T-cell (primary cell): ENCODE data around the gene HNRNPA2B1. TPM values are rescaled to one million over a fixed set of nuclear protein-coding genes. Genes with fewer than 3 reads are reported as not detected.

ENCODE experiments used
- ATAC-seq, 4 experiments: fragments of 200-7000 bp in 3 of 4; fragments of 150-1000 bp in 1 of 4; cut with Tn5 transposase; replicated peaks in 1 of 4; 1 replicate in 3 of 4; 2 replicates in 1 of 4; pipeline ENCODE4 v1.10.0; 2021; ENCODE audit warnings: moderate library complexity in 3 of 4, mild to moderate bottlenecking in 2 of 4, moderate number of reproducible peaks in 1 of 4
- CTCF ChIA-PET, 2 donors: fragments of 300-600 bp; sonication (Branson Sonifier 250); formaldehyde crosslinking; loops; one replicate each; lab custom pipeline; 2022; ENCODE audit warnings: antibody characterized with exemption in 2 of 2; lab: Charles Lee
- POLR2A ChIA-PET, 2 donors: fragments of 300-600 bp; sonication (Branson Sonifier 250); formaldehyde crosslinking; loops; one replicate each; lab custom pipeline; 2022; ENCODE audit warnings: antibody characterized with exemption in 2 of 2; lab: Charles Lee
- DNase-seq, 35 experiments: peaks; one replicate each; pipeline versions ENCODE4 v3.0.0 to v3.0.0-alpha.2; 2013 to 2023
- H3K27ac ChIP-seq: one replicate; pipeline ENCODE4 v1.5.1; 2013; ENCODE audit warnings: low read length
- H3K27me3 ChIP-seq, 2 experiments: replicated peaks in 1 of 2; 1 replicate in 1 of 2; 2 replicates in 1 of 2; pipeline versions ENCODE4 v1.6.1 to v1.7.0; 2013; ENCODE audit warnings: low read length in 1 of 2, mixed read lengths in 1 of 2; ENCODE audit not compliant: control insufficient read depth in 2 of 2, insufficient read depth in 2 of 2; ENCODE audit errors: extremely low read depth in 1 of 2
- H3K36me3 ChIP-seq, 2 donors: 1 replicate in 1 of 2; 2 replicates in 1 of 2; pipeline versions ENCODE4 v1.6.1 to v1.7.0; 2013; ENCODE audit warnings: low read length in 1 of 2; ENCODE audit not compliant: control insufficient read depth in 2 of 2, insufficient read depth in 1 of 2; ENCODE audit errors: extremely low read depth in 1 of 2
- H3K4me1 ChIP-seq, 2 experiments: 1 replicate in 1 of 2; 2 replicates in 1 of 2; pipeline versions ENCODE4 v1.6.1 to v1.7.0; 2013; ENCODE audit warnings: low read length in 2 of 2, mixed read lengths in 1 of 2; ENCODE audit not compliant: insufficient read depth in 2 of 2, control insufficient read depth in 1 of 2; ENCODE audit errors: extremely low read depth in 1 of 2
- H3K4me3 ChIP-seq, 2 donors: 1 replicate in 1 of 2; 2 replicates in 1 of 2; pipeline versions ENCODE4 v1.5.1 to v1.7.0; 2013; ENCODE audit warnings: mild to moderate bottlenecking in 2 of 2, low read length in 1 of 2, moderate library complexity in 1 of 2; ENCODE audit not compliant: control insufficient read depth in 1 of 2; ENCODE audit errors: extremely low read depth in 1 of 2
- H3K9me3 ChIP-seq: 2 replicates; pipeline ENCODE4 v1.7.0; 2013
- H3K27ac Mint-ChIP-seq, 2 donors: one replicate each; pipeline ENCODE4 v1.8.0; 2020 to 2021; ENCODE audit warnings: mild to moderate bottlenecking in 2 of 2, mixed read lengths in 2 of 2
- H3K27me3 Mint-ChIP-seq, 2 donors: one replicate each; pipeline ENCODE4 v1.8.0; 2021 to 2022; ENCODE audit warnings: mixed read lengths in 2 of 2
- H3K36me3 Mint-ChIP-seq: one replicate; pipeline ENCODE4 v1.8.0; 2021; ENCODE audit warnings: mixed read lengths
- H3K4me1 Mint-ChIP-seq, 3 donors: one replicate each; pipeline ENCODE4 v1.8.0; 2020 to 2022; ENCODE audit warnings: mixed read lengths in 3 of 3, mild to moderate bottlenecking in 1 of 3
- H3K4me3 Mint-ChIP-seq, 3 donors: one replicate each; pipeline ENCODE4 v1.8.0; 2020 to 2022; ENCODE audit warnings: mild to moderate bottlenecking in 3 of 3, mixed read lengths in 3 of 3, moderate library complexity in 3 of 3
- H3K9me3 Mint-ChIP-seq, 3 donors: one replicate each; pipeline ENCODE4 v1.8.0; 2020 to 2022; ENCODE audit warnings: mixed read lengths in 3 of 3
- WGBS: methylation state at CpG from one replicate; pipeline ENCODE4 v1.1.5; 2013; ENCODE audit warnings: missing lambda C conversion rate; ENCODE audit not compliant: insufficient coverage; 5-methylcytosine and 5-hydroxymethylcytosine counted together
- total RNA-seq, 35 experiments: library from RNA in 6 of 35; stranded (reverse) in 6 of 35; fragments of 120-200 nt in 1 of 35; gene quantifications; one replicate each; pipeline versions ENCODE4 v1.2.1 to v1.2.4 and lab custom pipeline; 2013 to 2026

The HNRNPA2B1 gene
- total RNA-seq, 5 donors from 2014 or later (not counting 1 experiment from before 2014, with no cell fraction given): 388 to 478 (median 411) TPM

- ChIA-PET POLR2A (interaction anchor here in 1 of 2 donors (0.6 kb wide), 1 partner anchor 54 kb away, joined by 3 read pairs; no protein-coding TSS in a partner anchor), CTCF (no interaction called here)
- H3K4me3 Mint-ChIP-seq: no peak overlapping the region
- no CpG with 5 or more reads among the region's 2 CpGs for WGBS
- DNase-seq (no peak), ATAC-seq (no peak)
- no peaks in the 10 kb centered on the region for H3K9me3 ChIP-seq
- no peaks in the 10 kb centered on the region for H3K27me3 ChIP-seq
- peaks cover 0 to 4% of the 10 kb centered on the region in 2 donors for H3K27me3 Mint-ChIP-seq
- no peaks in the 10 kb centered on the region for H3K4me1 ChIP-seq
- no peak overlapping the region for H3K27ac Mint-ChIP-seq
- H3K4me1 Mint-ChIP-seq: no peaks in the 10 kb centered on the region
- H3K36me3 Mint-ChIP-seq: no peaks in the 10 kb centered on the region
- H3K4me3 ChIP-seq: no peak overlapping the region
- no peaks in the 10 kb centered on the region for H3K9me3 Mint-ChIP-seq
- H3K36me3 ChIP-seq: no peaks in the 10 kb centered on the region
- no peak overlapping the region for H3K27ac ChIP-seq
Observed at GRCh38 chr7:26227987-26228386, 27.4 kb upstream of the HNRNPA2B1 start.

- no peaks in the 10 kb centered on the region for H3K4me1 Mint-ChIP-seq
- Histone ChIP-seq H3K36me3 (no peaks in the 10 kb centered on the region), H3K4me3 (no peak overlapping the region), H3K4me1 (no peaks in the 10 kb centered on the region), H3K9me3 (no peaks in the 10 kb centered on the region), H3K27ac (no peak overlapping the region), H3K27me3 (peaks cover 0 to 2% of the 10 kb centered on the region in 2 experiments)
- 88% methylated on average over 4 of the region's 5 CpGs for WGBS
- no peak for DNase-seq
- no peaks in the 10 kb centered on the region for H3K36me3 Mint-ChIP-seq
- no peaks in the 10 kb centered on the region for H3K9me3 Mint-ChIP-seq
- ChIA-PET CTCF (interaction anchor here in 1 of 2 donors (0.7 kb wide), 1 partner anchor 1293 kb away, joined by 3 read pairs; no protein-coding TSS in a partner anchor), POLR2A (no interaction called here)
- H3K27me3 Mint-ChIP-seq: peaks cover 0 to 4% of the 10 kb centered on the region in 2 donors
- H3K4me3 Mint-ChIP-seq: no peak overlapping the region
- ATAC-seq: no peak
- H3K27ac Mint-ChIP-seq: no peak overlapping the region
Observed at GRCh38 chr7:26224359-26224758, 23.8 kb upstream of the HNRNPA2B1 start.

- DNase-seq (no peak), ATAC-seq (no peak)
- Histone ChIP-seq H3K9me3 (no peaks in the 10 kb centered on the region), H3K27me3 (no peaks in the 10 kb centered on the region), H3K4me1 (no peaks in the 10 kb centered on the region), H3K27ac (no peak overlapping the region), H3K4me3 (no peak overlapping the region), H3K36me3 (peaks cover 0 to 12% of the 10 kb centered on the region in 2 donors)
- H3K4me3 Mint-ChIP-seq: no peak overlapping the region
- H3K27me3 Mint-ChIP-seq: no peaks in the 10 kb centered on the region
- H3K36me3 Mint-ChIP-seq: peaks cover 17% of the 10 kb centered on the region
- H3K27ac Mint-ChIP-seq: no peak overlapping the region
- ChIA-PET CTCF (no interaction called here), POLR2A (no interaction called here)
- no peaks in the 10 kb centered on the region for H3K9me3 Mint-ChIP-seq
- peaks cover 0 to 5% (median 2%) of the 10 kb centered on the region in 3 donors for H3K4me1 Mint-ChIP-seq
- no CpG with 5 or more reads among the region's 2 CpGs for WGBS
Observed at GRCh38 chr7:26216049-26216448, 15.5 kb upstream of the HNRNPA2B1 start.

GRCh38 chr7:26213807-26214515 is 13.4 kb upstream of the HNRNPA2B1 start:
- Histone ChIP-seq H3K9me3 (no peaks in the 10 kb centered on the region), H3K27me3 (no peaks in the 10 kb centered on the region), H3K4me1 (peaks cover 0 to 3% of the 10 kb centered on the region in 2 experiments), H3K4me3 (no peak overlapping the region), H3K36me3 (peaks cover 0 to 32% of the 10 kb centered on the region in 2 donors), H3K27ac (no peak overlapping the region)
- Mint-ChIP-seq H3K36me3 (peaks cover 26% of the 10 kb centered on the region), H3K27me3 (no peaks in the 10 kb centered on the region), H3K4me1 (peaks cover 5 to 16% (median 10%) of the 10 kb centered on the region in 3 donors), H3K27ac (no peak overlapping the region), H3K9me3 (no peaks in the 10 kb centered on the region), H3K4me3 (no peak overlapping the region)
- POLR2A ChIA-PET: no interaction called here
- ATAC-seq (no peak), DNase-seq (no peak)
- CTCF ChIA-PET: interaction anchor here in 1 of 2 donors (1.8 kb wide), 1 partner anchor 124 kb away, joined by 4 read pairs; no protein-coding TSS in a partner anchor
- no CpG with 5 or more reads among the region's 5 CpGs for WGBS

GRCh38 chr7:26212921-26213718 is 12.6 kb upstream of the HNRNPA2B1 start:
- POLR2A ChIA-PET: no interaction called here
- H3K9me3 ChIP-seq: no peaks in the 10 kb centered on the region
- no peak overlapping the region for H3K27ac ChIP-seq
- H3K36me3 ChIP-seq: peaks cover 0 to 39% of the 10 kb centered on the region in 2 donors
- Mint-ChIP-seq H3K36me3 (peaks cover 26% of the 10 kb centered on the region), H3K4me1 (peaks cover 5 to 16% (median 10%) of the 10 kb centered on the region in 3 donors), H3K27ac (no peak overlapping the region), H3K9me3 (no peaks in the 10 kb centered on the region), H3K4me3 (no peak overlapping the region), H3K27me3 (no peaks in the 10 kb centered on the region)
- ATAC-seq (no peak), DNase-seq (no peak)
- CTCF ChIA-PET: no interaction called here
- no peak overlapping the region for H3K4me3 ChIP-seq
- no peaks in the 10 kb centered on the region for H3K27me3 ChIP-seq
- H3K4me1 ChIP-seq: peaks cover 0 to 3% of the 10 kb centered on the region in 2 experiments
- WGBS: no CpG with 5 or more reads among the region's 2 CpGs

GRCh38 chr7:26208040-26208439 is 7.5 kb upstream of the HNRNPA2B1 start:
- H3K4me1 ChIP-seq: peaks cover 12 to 37% of the 10 kb centered on the region in 2 experiments
- H3K4me3 ChIP-seq: no peak overlapping the region
- Mint-ChIP-seq H3K9me3 (no peaks in the 10 kb centered on the region), H3K36me3 (peaks cover 39% of the 10 kb centered on the region), H3K27ac (peak overlapping the region in 1 of 2 donors; percentile 58), H3K4me1 (peaks cover 50 to 61% (median 51%) of the 10 kb centered on the region in 3 donors), H3K4me3 (no peak overlapping the region), H3K27me3 (no peaks in the 10 kb centered on the region)
- DNase-seq: no peak
- ChIA-PET POLR2A (interaction anchor here (0.6 to 0.7 kb wide), 3 partner anchors 13 to 157 kb away, joined by 4 to 5 read pairs (median 5); no protein-coding TSS in a partner anchor), CTCF (interaction anchor here (0.5 to 1.3 kb wide), 3 partner anchors 9 to 118 kb away, joined by 3 to 12 read pairs (median 3); no protein-coding TSS in a partner anchor)
- no peak overlapping the region for H3K27ac ChIP-seq
- no CpG with 5 or more reads among the region's 5 CpGs for WGBS
- H3K9me3 ChIP-seq: no peaks in the 10 kb centered on the region
- ATAC-seq: no peak
- H3K27me3 ChIP-seq: no peaks in the 10 kb centered on the region
- peaks cover 0 to 59% of the 10 kb centered on the region in 2 donors for H3K36me3 ChIP-seq
